ENCODE measurements around the gene ABI3BP.

The ABI3BP gene

GRCh38 chr3:100726706-100727105 is 266.5 kb downstream of the ABI3BP start:
- TF ChIP-seq CTCF (IDR thresholded peaks at IDR 0.05; ENCODE audit: low read depth, low read length): no peak
- H3K4me3 ChIP-seq (ENCODE audit: low read depth, low read length): no peak overlapping the region

GRCh38 chr3:100725935-100726513 is 267.2 kb downstream of the ABI3BP start:
- no peak overlapping the region for H3K4me3 ChIP-seq (ENCODE audit: low read depth, low read length)
- TF ChIP-seq CTCF (IDR thresholded peaks at IDR 0.05; ENCODE audit: low read depth, low read length): no peak

- no peak overlapping the region for H3K4me3 ChIP-seq (ENCODE audit: low read depth, low read length)
- no peak for TF ChIP-seq CTCF (IDR thresholded peaks at IDR 0.05; ENCODE audit: low read depth, low read length)
Measured at GRCh38 chr3:100720426-100720825, 272.8 kb downstream of the ABI3BP start.

- no peak overlapping the region for H3K4me3 ChIP-seq (ENCODE audit: low read depth, low read length)
- no peak for TF ChIP-seq CTCF (IDR thresholded peaks at IDR 0.05; ENCODE audit: low read depth, low read length)
Measured at GRCh38 chr3:100719136-100719535, 274.1 kb downstream of the ABI3BP start.

- no peak for TF ChIP-seq CTCF (IDR thresholded peaks at IDR 0.05; ENCODE audit: low read depth, low read length)
- no peak overlapping the region for H3K4me3 ChIP-seq (ENCODE audit: low read depth, low read length)
Measured at GRCh38 chr3:100717637-100718487, 275.4 kb downstream of the ABI3BP start.

- TF ChIP-seq CTCF (IDR thresholded peaks at IDR 0.05; ENCODE audit: low read depth, low read length): no peak
- H3K4me3 ChIP-seq (ENCODE audit: low read depth, low read length): no peak overlapping the region
Measured at GRCh38 chr3:100717063-100717462, 276.2 kb downstream of the ABI3BP start.

GRCh38 chr3:100715176-100715575 is 278.0 kb downstream of the ABI3BP start:
- H3K4me3 ChIP-seq (ENCODE audit: low read depth, low read length): no peak overlapping the region
- no peak for TF ChIP-seq CTCF (IDR thresholded peaks at IDR 0.05; ENCODE audit: low read depth, low read length)

Data from WI38 (cell line).